HEK293 (cell line): ENCODE data around the gene USP13.

Experiments
- CTCF ChIA-PET: fragments of 350-600 bp; formaldehyde crosslinking; extraction: SDS; loops from one replicate; lab custom pipeline; 2021; ENCODE audit warnings: antibody characterized with exemption; lab: Yijun Ruan, JAX
- POLR2A ChIA-PET: fragments of 300-600 bp; formaldehyde crosslinking; extraction: SDS; loops from one replicate; lab custom pipeline; 2020; ENCODE audit warnings: antibody characterized with exemption, inconsistent platforms; lab: Yijun Ruan, JAX
- H3K27ac ChIP-seq: fragments of 200-500 bp; sonication (Bioruptor generic); 2 replicates; pipeline ENCODE4 v1.5.1; 2014; ENCODE audit warnings: low read depth, low read length, control low read depth, inconsistent platforms; ENCODE audit errors: extremely low read depth
- H3K36me3 ChIP-seq, 2 experiments: fragments of 200-500 bp in 1 of 2; sonication (Bioruptor generic) in 1 of 2; 1 replicate in 1 of 2; 2 replicates in 1 of 2; pipeline ENCODE4 v1.5.1; 2014 to 2017; ENCODE audit warnings: inconsistent platforms in 2 of 2, low read length in 2 of 2; ENCODE audit not compliant: control insufficient read depth in 2 of 2, insufficient read depth in 1 of 2
- H3K4me1 ChIP-seq: fragments of 200-500 bp; sonication (Bioruptor generic); 2 replicates; pipeline ENCODE4 v1.5.1; 2014; ENCODE audit warnings: mild to moderate bottlenecking, low read length, inconsistent platforms; ENCODE audit not compliant: control insufficient read depth, insufficient read depth
- H3K4me3 ChIP-seq: 2 replicates; pipeline ENCODE4 v1.5.1; 2011; ENCODE audit warnings: low read depth, mild to moderate bottlenecking, control low read depth, low read length, moderate library complexity
- H3K9me3 ChIP-seq: fragments of 200-500 bp; sonication (Bioruptor generic); 2 replicates; pipeline ENCODE4 v1.5.1; 2014; ENCODE audit warnings: low read depth, low read length, inconsistent platforms; ENCODE audit not compliant: control insufficient read depth, insufficient read depth
- ZIC2 ChIP-seq: fragments of 450-650 bp; formaldehyde crosslinking; IDR thresholded peaks from 2 replicates; pipeline ENCODE4 v1.5.1; 2016; ENCODE audit warnings: missing biosample characterization, missing genetic modification characterization
- ZNF138 ChIP-seq: fragments of 450-650 bp; formaldehyde crosslinking; IDR thresholded peaks from 2 replicates; pipeline ENCODE4 v1.5.1; 2016; ENCODE audit warnings: missing biosample characterization, missing genetic modification characterization, borderline replicate concordance
- ZNF350 ChIP-seq: fragments of 450-650 bp; formaldehyde crosslinking; IDR thresholded peaks from 2 replicates; pipeline ENCODE4 v1.5.0; 2017; ENCODE audit warnings: missing biosample characterization, mild to moderate bottlenecking, missing genetic modification characterization
- ZNF366 ChIP-seq: fragments of 450-650 bp; formaldehyde crosslinking; conservative IDR thresholded peaks from 2 replicates; pipeline ENCODE4 v1.5.1; 2016; ENCODE audit warnings: missing biosample characterization, missing genetic modification characterization
- ZNF423 ChIP-seq: fragments of 450-650 bp; formaldehyde crosslinking; IDR thresholded peaks from 2 replicates; pipeline ENCODE4 v1.5.1; 2016; ENCODE audit warnings: missing biosample characterization, missing genetic modification characterization
- ZNF433 ChIP-seq: fragments of 450-650 bp; formaldehyde crosslinking; IDR thresholded peaks from 2 replicates; pipeline ENCODE4 v1.5.1; 2016; ENCODE audit warnings: missing biosample characterization, missing genetic modification characterization, low read depth
- ZNF48 ChIP-seq: fragments of 450-650 bp; formaldehyde crosslinking; IDR thresholded peaks from 2 replicates; pipeline ENCODE4 v1.5.1; 2016; ENCODE audit warnings: missing biosample characterization, missing genetic modification characterization
- ZNF529 ChIP-seq: fragments of 450-650 bp; formaldehyde crosslinking; IDR thresholded peaks from 2 replicates; pipeline ENCODE4 v1.5.1; 2017; ENCODE audit warnings: missing genetic modification characterization, missing biosample characterization; ENCODE audit not compliant: insufficient replicate concordance
- ZNF549 ChIP-seq: fragments of 450-650 bp; IDR thresholded peaks from 2 replicates; pipeline ENCODE4 v1.5.1; 2018; ENCODE audit warnings: missing biosample characterization, missing genetic modification characterization, mild to moderate bottlenecking, inconsistent platforms, moderate library complexity
- ZSCAN16 ChIP-seq: fragments of 450-650 bp; formaldehyde crosslinking; IDR thresholded peaks from 2 replicates; pipeline ENCODE4 v1.5.1; 2016; ENCODE audit warnings: missing biosample characterization, missing genetic modification characterization
- TF ChIP-seq, protein P1 (sequence below): fragments of 450-650 bp; formaldehyde crosslinking; IDR thresholded peaks from 2 replicates; pipeline ENCODE4 v1.5.1; 2016; ENCODE audit warnings: missing biosample characterization, missing genetic modification characterization
- TF ChIP-seq, protein P2 (sequence below): fragments of 450-650 bp; formaldehyde crosslinking; IDR thresholded peaks from 2 replicates; pipeline ENCODE4 v1.5.1; 2017; ENCODE audit warnings: missing biosample characterization, missing genetic modification characterization
- TF ChIP-seq, protein P3 (sequence below): fragments of 450-650 bp; formaldehyde crosslinking; conservative IDR thresholded peaks from 2 replicates; pipeline ENCODE4 v1.5.1; 2016; ENCODE audit warnings: low read depth, missing biosample characterization, missing genetic modification characterization
- TF ChIP-seq, protein P4 (sequence below): fragments of 450-650 bp; formaldehyde crosslinking; IDR thresholded peaks from 2 replicates; pipeline ENCODE4 v1.5.1; 2016; ENCODE audit warnings: missing biosample characterization, missing genetic modification characterization
- TF ChIP-seq, protein P5 (sequence below): fragments of 450-650 bp; formaldehyde crosslinking; IDR thresholded peaks from 2 replicates; pipeline ENCODE4 v1.5.1; 2016; ENCODE audit warnings: missing biosample characterization, missing genetic modification characterization

Gene USP13

DNA sequence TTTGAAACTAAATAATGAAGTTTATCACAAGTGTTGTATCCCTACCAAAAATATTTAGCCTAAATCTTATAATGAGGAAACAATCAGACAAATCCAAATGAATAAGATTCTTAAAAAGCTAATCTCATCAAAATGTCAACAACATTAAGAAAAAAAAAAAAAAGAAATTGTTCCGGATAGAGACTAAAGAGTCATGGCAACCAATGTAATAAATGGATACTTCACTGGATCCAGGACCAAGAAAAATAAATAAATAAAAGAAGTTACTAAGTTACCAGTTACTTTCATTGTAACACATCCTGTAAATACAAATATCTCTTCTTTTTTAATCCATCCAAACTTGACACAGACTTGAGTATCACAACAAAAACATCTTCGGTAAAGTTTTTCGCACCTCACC lies 49.0 kb upstream of the USP13 start:
- peak overlapping the region; percentile 91 for H3K4me3 ChIP-seq
- POLR2A ChIA-PET: interaction anchor here (0.8 kb wide), 1 partner anchor 41 kb away, joined by 3 read pairs; the partner anchor contains the start of gene ACTL6A

DNA sequence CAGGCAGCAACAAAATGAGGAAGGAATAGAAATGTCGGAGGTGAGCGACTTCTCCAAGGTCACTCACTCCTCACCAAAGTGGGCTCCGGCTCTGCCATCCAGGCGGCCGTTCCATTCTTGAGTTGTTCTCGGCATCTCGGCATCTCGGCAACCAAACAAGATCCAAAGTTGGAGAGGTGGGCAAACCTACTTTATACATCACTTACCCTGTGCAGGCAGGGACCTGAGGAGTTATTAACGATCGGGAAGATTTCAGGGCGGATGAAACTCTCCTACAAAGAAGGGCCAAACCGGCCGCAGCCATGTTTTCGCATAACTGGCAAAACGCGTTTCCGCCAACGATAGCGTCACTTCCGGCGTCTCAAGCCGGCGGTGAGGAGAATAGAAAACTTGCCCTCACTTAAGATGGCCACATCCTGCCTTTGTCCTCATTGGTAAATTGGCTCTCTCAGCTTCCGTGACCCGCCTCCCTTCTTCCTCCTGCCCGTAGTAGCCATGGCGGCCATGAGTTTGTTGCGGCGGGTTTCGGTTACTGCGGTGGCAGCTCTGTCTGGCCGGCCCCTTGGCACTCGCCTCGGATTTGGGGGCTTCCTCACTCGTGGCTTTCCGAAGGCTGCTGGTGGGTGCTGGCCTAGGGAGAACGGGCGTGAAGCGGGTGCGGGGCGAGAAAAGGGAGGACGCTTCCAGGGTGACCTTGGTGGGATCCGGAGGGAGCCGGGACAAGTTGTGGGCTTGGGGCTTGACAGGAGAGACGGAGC lies 48.3 kb upstream of the USP13 start, which contains the start of the genes MRPL47 and NDUFB5:
Gene MRPL47 (minus strand): TSS at position 318 of the 758 bp plus-strand sequence. CDS start 14 bp downstream, at position 304.
Gene NDUFB5 (plus strand): TSS at position 474 of the 758 bp plus-strand sequence. CDS start 22 bp downstream, at position 496.
- no peaks in the 10 kb centered on the region for H3K9me3 ChIP-seq
- CTCF ChIA-PET: interaction anchor here (1.9 kb wide), 1 partner anchor 45 kb away, joined by 6 read pairs; no protein-coding TSS in a partner anchor
- no peaks in the 10 kb centered on the region; the same call in 1 of the 2 replicates for H3K4me1 ChIP-seq
- peak within 1 kb of the TSS; percentile 91 for H3K4me3 ChIP-seq
- H3K27ac ChIP-seq: peak within 1 kb of the TSS; percentile 52; the same call in 1 of the 2 replicates
- POLR2A ChIA-PET: interaction anchor here (0.8 to 1.3 kb wide), 3 partner anchors 39 to 153 kb away, joined by 3 to 8 read pairs (median 6); partner anchors contain the start of genes ACTL6A and GNB4
- peaks cover 22 to 40% of the 10 kb centered on the region in 2 experiments for H3K36me3 ChIP-seq
- no peak for TF ChIP-seq ZNF138
- TF ChIP-seq ZSCAN16 (tag by site-specific recombination): no peak
- no peak for TF ChIP-seq ZNF529
- TF ChIP-seq ZNF423: no peak
- TF ChIP-seq ZNF48 (tag by site-specific recombination): no peak
- TF ChIP-seq, protein P1, sequence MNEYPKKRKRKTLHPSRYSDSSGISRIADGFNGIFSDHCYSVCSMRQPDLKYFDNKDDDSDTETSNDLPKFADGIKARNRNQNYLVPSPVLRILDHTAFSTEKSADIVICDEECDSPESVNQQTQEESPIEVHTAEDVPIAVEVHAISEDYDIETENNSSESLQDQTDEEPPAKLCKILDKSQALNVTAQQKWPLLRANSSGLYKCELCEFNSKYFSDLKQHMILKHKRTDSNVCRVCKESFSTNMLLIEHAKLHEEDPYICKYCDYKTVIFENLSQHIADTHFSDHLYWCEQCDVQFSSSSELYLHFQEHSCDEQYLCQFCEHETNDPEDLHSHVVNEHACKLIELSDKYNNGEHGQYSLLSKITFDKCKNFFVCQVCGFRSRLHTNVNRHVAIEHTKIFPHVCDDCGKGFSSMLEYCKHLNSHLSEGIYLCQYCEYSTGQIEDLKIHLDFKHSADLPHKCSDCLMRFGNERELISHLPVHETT (tag by site-specific recombination): no peak
- no peak for TF ChIP-seq ZNF433 (tag by site-specific recombination)
- TF ChIP-seq ZNF350 (tag by site-specific recombination): no peak
- TF ChIP-seq, protein P2, sequence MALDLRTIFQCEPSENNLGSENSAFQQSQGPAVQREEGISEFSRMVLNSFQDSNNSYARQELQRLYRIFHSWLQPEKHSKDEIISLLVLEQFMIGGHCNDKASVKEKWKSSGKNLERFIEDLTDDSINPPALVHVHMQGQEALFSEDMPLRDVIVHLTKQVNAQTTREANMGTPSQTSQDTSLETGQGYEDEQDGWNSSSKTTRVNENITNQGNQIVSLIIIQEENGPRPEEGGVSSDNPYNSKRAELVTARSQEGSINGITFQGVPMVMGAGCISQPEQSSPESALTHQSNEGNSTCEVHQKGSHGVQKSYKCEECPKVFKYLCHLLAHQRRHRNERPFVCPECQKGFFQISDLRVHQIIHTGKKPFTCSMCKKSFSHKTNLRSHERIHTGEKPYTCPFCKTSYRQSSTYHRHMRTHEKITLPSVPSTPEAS: no peak

More for the DNA sequence above, 49.0 kb upstream of the USP13 start:
- Histone ChIP-seq H3K27ac (peak overlapping the region; percentile 52; the same call in 1 of the 2 replicates), H3K9me3 (no peaks in the 10 kb centered on the region), H3K36me3 (peaks cover 26 to 46% of the 10 kb centered on the region in 2 experiments), H3K4me1 (no peaks in the 10 kb centered on the region; the same call in 1 of the 2 replicates)
- TF ChIP-seq ZNF549 (tag by site-specific recombination): no peak
- TF ChIP-seq, protein P3, sequence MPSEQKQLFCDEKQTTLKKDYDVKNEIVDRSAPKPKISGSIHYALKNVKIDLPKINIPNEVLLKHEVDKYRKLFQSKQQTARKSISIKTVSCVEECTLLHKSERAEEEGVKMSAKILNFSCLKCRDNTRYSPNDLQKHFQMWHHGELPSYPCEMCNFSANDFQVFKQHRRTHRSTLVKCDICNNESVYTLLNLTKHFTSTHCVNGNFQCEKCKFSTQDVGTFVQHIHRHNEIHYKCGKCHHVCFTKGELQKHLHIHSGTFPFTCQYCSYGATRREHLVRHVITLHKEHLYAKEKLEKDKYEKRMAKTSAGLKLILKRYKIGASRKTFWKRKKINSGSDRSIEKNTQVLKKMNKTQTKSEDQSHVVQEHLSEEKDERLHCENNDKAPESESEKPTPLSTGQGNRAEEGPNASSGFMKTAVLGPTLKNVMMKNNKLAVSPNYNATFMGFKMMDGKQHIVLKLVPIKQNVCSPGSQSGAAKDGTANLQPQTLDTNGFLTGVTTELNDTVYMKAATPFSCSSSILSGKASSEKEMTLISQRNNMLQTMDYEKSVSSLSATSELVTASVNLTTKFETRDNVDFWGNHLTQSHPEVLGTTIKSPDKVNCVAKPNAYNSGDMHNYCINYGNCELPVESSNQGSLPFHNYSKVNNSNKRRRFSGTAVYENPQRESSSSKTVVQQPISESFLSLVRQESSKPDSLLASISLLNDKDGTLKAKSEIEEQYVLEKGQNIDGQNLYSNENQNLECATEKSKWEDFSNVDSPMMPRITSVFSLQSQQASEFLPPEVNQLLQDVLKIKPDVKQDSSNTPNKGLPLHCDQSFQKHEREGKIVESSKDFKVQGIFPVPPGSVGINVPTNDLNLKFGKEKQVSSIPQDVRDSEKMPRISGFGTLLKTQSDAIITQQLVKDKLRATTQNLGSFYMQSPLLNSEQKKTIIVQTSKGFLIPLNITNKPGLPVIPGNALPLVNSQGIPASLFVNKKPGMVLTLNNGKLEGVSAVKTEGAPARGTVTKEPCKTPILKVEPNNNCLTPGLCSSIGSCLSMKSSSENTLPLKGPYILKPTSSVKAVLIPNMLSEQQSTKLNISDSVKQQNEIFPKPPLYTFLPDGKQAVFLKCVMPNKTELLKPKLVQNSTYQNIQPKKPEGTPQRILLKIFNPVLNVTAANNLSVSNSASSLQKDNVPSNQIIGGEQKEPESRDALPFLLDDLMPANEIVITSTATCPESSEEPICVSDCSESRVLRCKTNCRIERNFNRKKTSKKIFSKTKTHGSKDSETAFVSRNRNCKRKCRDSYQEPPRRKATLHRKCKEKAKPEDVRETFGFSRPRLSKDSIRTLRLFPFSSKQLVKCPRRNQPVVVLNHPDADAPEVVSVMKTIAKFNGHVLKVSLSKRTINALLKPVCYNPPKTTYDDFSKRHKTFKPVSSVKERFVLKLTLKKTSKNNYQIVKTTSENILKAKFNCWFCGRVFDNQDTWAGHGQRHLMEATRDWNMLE (tag by site-specific recombination): no peak
- TF ChIP-seq ZIC2 (tag by site-specific recombination): no peak
- TF ChIP-seq, protein P4, sequence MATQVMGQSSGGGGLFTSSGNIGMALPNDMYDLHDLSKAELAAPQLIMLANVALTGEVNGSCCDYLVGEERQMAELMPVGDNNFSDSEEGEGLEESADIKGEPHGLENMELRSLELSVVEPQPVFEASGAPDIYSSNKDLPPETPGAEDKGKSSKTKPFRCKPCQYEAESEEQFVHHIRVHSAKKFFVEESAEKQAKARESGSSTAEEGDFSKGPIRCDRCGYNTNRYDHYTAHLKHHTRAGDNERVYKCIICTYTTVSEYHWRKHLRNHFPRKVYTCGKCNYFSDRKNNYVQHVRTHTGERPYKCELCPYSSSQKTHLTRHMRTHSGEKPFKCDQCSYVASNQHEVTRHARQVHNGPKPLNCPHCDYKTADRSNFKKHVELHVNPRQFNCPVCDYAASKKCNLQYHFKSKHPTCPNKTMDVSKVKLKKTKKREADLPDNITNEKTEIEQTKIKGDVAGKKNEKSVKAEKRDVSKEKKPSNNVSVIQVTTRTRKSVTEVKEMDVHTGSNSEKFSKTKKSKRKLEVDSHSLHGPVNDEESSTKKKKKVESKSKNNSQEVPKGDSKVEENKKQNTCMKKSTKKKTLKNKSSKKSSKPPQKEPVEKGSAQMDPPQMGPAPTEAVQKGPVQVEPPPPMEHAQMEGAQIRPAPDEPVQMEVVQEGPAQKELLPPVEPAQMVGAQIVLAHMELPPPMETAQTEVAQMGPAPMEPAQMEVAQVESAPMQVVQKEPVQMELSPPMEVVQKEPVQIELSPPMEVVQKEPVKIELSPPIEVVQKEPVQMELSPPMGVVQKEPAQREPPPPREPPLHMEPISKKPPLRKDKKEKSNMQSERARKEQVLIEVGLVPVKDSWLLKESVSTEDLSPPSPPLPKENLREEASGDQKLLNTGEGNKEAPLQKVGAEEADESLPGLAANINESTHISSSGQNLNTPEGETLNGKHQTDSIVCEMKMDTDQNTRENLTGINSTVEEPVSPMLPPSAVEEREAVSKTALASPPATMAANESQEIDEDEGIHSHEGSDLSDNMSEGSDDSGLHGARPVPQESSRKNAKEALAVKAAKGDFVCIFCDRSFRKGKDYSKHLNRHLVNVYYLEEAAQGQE (tag by site-specific recombination): no peak
- no peak for TF ChIP-seq ZNF366 (tag by site-specific recombination)
- TF ChIP-seq, protein P5, sequence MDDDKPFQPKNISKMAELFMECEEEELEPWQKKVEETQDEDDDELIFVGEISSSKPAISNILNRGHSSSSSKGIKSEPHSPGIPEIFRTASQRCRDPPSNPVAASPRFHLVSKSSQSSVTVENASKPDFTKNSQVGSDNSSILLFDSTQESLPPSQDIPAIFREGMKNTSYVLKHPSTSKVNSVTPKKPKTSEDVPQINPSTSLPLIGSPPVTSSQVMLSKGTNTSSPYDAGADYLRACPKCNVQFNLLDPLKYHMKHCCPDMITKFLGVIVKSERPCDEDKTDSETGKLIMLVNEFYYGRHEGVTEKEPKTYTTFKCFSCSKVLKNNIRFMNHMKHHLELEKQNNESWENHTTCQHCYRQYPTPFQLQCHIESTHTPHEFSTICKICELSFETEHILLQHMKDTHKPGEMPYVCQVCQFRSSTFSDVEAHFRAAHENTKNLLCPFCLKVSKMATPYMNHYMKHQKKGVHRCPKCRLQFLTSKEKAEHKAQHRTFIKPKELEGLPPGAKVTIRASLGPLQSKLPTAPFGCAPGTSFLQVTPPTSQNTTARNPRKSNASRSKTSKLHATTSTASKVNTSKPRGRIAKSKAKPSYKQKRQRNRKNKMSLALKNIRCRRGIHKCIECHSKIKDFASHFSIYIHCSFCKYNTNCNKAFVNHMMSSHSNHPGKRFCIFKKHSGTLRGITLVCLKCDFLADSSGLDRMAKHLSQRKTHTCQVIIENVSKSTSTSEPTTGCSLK (tag by site-specific recombination): no peak
- CTCF ChIA-PET: interaction anchor here (0.7 to 1.9 kb wide), 5 partner anchors 11 to 367 kb away, joined by 3 to 6 read pairs (median 4); no protein-coding TSS in a partner anchor
